ENCODE measurements around the gene ITPKA. TPM values are rescaled to one million over a fixed set of nuclear protein-coding genes. Genes with fewer than 3 reads are reported as not detected.

ITPKA gene
- total RNA-seq, 2 donors from 2014 or later: 0.33 to 0.52 TPM

DNA sequence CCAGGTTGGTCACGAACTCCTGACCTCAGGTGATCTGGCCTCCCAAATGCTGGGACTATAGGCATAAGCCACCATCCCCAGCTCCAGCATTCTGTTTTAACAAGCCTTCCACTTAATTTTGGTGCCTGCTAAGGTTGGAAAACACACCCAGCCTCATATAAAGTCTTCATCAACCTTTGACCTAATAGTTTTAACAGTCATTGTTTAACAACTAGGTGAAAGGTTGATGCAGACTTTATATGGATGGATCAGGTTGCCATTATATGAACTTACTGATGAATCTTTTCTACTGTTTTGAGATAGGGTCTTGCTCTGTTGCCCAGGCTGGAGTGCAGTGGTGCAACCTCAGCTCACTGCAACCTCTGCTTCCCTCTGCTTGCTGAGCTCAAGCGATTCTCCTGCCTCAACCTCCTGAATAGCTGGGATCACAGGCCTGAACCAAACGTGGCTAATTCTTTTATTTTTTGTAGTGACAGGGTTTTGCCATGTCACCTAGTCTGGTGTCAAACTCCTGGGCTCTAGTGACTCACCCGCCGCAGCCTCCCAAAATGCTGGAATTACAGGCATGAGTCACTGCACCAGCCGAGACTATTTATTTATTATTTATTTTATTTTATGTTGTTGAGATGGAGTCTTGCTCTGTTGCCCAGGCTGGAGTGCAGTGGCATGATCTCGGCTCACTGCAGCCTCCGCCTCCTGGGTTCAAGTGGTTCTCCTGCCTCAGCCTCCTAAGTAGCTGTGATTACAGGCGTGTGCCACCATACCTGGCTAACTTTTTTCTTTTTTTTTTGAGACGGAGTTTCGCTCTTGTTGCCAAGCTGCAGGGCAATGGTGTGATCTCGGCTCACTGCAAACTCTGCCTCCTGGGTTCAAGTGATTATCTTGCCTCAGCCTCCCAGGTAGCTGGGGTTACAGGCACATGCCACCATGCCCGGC lies 53.4 kb downstream of the ITPKA start:
- Histone ChIP-seq H3K9me3 (no peaks in the 10 kb centered on the region), H3K27ac (no peak overlapping the region), H3K4me1 (peaks cover 10% of the 10 kb centered on the region), H3K4me3 (no peak overlapping the region), H3K27me3 (no peaks in the 10 kb centered on the region), H3K36me3 (replicated peaks in 1 of 2; ENCODE audit: insufficient read depth in 1 of 2, low read depth in 2 of 2) (no peaks in the 10 kb centered on the region)
- TF ChIP-seq, protein P1, sequence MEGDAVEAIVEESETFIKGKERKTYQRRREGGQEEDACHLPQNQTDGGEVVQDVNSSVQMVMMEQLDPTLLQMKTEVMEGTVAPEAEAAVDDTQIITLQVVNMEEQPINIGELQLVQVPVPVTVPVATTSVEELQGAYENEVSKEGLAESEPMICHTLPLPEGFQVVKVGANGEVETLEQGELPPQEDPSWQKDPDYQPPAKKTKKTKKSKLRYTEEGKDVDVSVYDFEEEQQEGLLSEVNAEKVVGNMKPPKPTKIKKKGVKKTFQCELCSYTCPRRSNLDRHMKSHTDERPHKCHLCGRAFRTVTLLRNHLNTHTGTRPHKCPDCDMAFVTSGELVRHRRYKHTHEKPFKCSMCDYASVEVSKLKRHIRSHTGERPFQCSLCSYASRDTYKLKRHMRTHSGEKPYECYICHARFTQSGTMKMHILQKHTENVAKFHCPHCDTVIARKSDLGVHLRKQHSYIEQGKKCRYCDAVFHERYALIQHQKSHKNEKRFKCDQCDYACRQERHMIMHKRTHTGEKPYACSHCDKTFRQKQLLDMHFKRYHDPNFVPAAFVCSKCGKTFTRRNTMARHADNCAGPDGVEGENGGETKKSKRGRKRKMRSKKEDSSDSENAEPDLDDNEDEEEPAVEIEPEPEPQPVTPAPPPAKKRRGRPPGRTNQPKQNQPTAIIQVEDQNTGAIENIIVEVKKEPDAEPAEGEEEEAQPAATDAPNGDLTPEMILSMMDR (IDR thresholded peaks at IDR 0.05): no peak
- no peak for TF ChIP-seq POLR2A (IDR thresholded peaks at IDR 0.05)
- WGBS, 2 donors: 79 to 80% methylated on average over 12 to 13 of the region's 13 CpGs
- DNase-seq (no peak), ATAC-seq (no peak)
- intact Hi-C loops (cut with DNase I): no loop called here

DNA sequence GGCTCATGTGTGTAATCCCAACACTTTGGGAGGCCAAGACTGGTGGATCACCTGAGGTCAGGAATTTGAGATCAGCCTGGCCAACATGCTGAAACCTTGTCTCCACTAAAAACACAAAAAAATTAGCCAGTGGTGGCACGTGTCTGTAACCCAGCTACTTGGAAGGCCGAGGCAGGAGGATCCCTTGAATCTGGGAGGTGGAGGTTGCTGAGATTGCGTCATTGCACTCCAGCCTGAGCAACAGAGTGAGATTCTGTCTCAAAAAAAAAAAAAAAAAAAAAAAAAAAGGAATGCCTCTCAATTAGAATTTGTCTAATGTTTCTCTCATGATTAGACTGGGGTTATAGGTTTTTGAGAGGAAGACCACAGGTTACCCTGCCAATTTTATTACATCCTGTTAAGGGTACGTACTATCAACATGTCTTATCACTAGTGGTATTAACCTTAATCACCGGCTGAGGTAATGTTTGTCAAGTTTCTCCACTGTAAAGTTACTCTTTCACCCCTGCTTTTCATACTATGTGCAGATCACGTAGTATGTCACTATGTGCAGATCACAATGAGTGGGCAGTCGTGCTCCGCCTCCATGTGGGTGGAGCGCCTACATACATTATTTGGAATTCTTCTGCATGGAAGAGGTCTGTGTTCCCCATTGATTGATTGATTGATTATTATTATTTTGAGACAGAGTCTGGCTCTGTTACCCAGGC lies 56.5 kb downstream of the ITPKA start:
- DNase-seq (no peak), ATAC-seq (no peak)
- Histone ChIP-seq H3K36me3 (replicated peaks in 1 of 2; ENCODE audit: insufficient read depth in 1 of 2, low read depth in 2 of 2) (no peaks in the 10 kb centered on the region), H3K4me3 (no peak overlapping the region), H3K27ac (no peak overlapping the region), H3K27me3 (no peaks in the 10 kb centered on the region), H3K4me1 (no peaks in the 10 kb centered on the region), H3K9me3 (no peaks in the 10 kb centered on the region)
- intact Hi-C loops (cut with DNase I): no loop called here
- 68 to 72% methylated on average over 9 of the region's 9 CpGs for WGBS, 2 donors
- no peak for TF ChIP-seq POLR2A (IDR thresholded peaks at IDR 0.05)
- TF ChIP-seq, protein P1 (IDR thresholded peaks at IDR 0.05): no peak

Small RNAs within 50 kb of the gene (small RNA-seq; reads per million reads assigned to genes)
- not detected for gene RNU6-1169P

Other genes starting within 250 kb of the ITPKA start
- gene OIP5, start 161.3 kb upstream of the ITPKA start, total RNA-seq: not detected
- gene NUSAP1, start 161.0 kb upstream of the ITPKA start, total RNA-seq: 1 to 10 TPM; 2.1 to 5.3 TPM
- gene NDUFAF1, start 91.4 kb upstream of the ITPKA start, total RNA-seq: 1 to 10 TPM; 7.0 to 8.2 TPM
- gene RTF1, start 76.8 kb upstream of the ITPKA start, total RNA-seq: 10 to 100 TPM; 10.9 to 22.1 TPM
- not detected for gene LTK, start 20.0 kb downstream of the ITPKA start, total RNA-seq
- 10 to 100 TPM; 23.1 to 43.5 TPM for gene RPAP1, start 50.4 kb downstream of the ITPKA start, total RNA-seq
- 10 to 100 TPM; 10.9 to 12.5 TPM for gene TYRO3, start 65.3 kb downstream of the ITPKA start, total RNA-seq
- gene MGA, start 166.5 kb downstream of the ITPKA start, total RNA-seq: 10 to 100 TPM; 28.8 to 45.5 TPM

Data from body of pancreas (tissue), 4 donors.